Midbrain (tissue), 1 donor: Measurements from ENCODE around the gene NADK2.
A peak's percentile ranks its signal among the peaks of the same experiment; 100 is the strongest.
"Not testable (repeated sequence)": the region's sequence is repeated elsewhere in the genome, so short reads cannot be mapped to it uniquely, and the experiment has no call there.

Experiments used
- DNase-seq: peaks from one replicate; lab custom pipeline; 2025; lab: John Stamatoyannopoulos, UW

The NADK2 gene

GRCh38 chr5:36241631-36242533 lies at the start of gene NADK2:
Gene NADK2, minus strand, starts transcription at chr5:36241925. Its CDS starts 127 bp downstream, at chr5:36241798.
- DNase-seq = peak; percentile 97

GRCh38 chr5:36285837-36286615 lies 44.3 kb upstream of the NADK2 start:
- DNase-seq = no peak

GRCh38 chr5:36283775-36284174 lies 42.0 kb upstream of the NADK2 start:
- not testable (repeated sequence) for DNase-seq

GRCh38 chr5:36281626-36282025 lies 39.9 kb upstream of the NADK2 start:
- DNase-seq = no peak

GRCh38 chr5:36279054-36279698 lies 37.5 kb upstream of the NADK2 start:
- no peak for DNase-seq

GRCh38 chr5:36277521-36278176 lies 35.9 kb upstream of the NADK2 start:
- no peak for DNase-seq

GRCh38 chr5:36276864-36277263 lies 35.1 kb upstream of the NADK2 start:
- DNase-seq = peak; percentile 60

- no peak for DNase-seq
Observed at GRCh38 chr5:36273809-36274526, 32.2 kb upstream of the NADK2 start.

- no peak for DNase-seq
Observed at GRCh38 chr5:36272136-36272690, 30.5 kb upstream of the NADK2 start.

GRCh38 chr5:36270876-36271575 lies 29.3 kb upstream of the NADK2 start:
- no peak for DNase-seq

- DNase-seq = no peak
Observed at GRCh38 chr5:36270175-36270574, 28.4 kb upstream of the NADK2 start.

- DNase-seq = no peak
Observed at GRCh38 chr5:36269478-36269877, 27.8 kb upstream of the NADK2 start.

GRCh38 chr5:36267905-36268304 lies 26.2 kb upstream of the NADK2 start:
- no peak for DNase-seq

- no peak for DNase-seq
Observed at GRCh38 chr5:36264202-36264760, 22.6 kb upstream of the NADK2 start.

- no peak for DNase-seq
Observed at GRCh38 chr5:36261186-36261585, 19.5 kb upstream of the NADK2 start.

- DNase-seq = no peak
Observed at GRCh38 chr5:36253575-36253974, 11.8 kb upstream of the NADK2 start.

GRCh38 chr5:36252722-36253365 lies 11.1 kb upstream of the NADK2 start:
- peak; percentile 44 for DNase-seq

GRCh38 chr5:36251218-36251617 lies 9.5 kb upstream of the NADK2 start:
- DNase-seq = no peak

GRCh38 chr5:36250427-36250826 lies 8.7 kb upstream of the NADK2 start:
- DNase-seq = no peak
